EL (cell line): ENCODE measurements around the gene C1orf167.
"Not testable (repeated sequence)": the region's sequence is repeated elsewhere in the genome, so short reads cannot be mapped to it uniquely, and the experiment has no call there.

ENCODE experiments used
- DNase-seq: peaks from one replicate; pipeline ENCODE4 v3.0.0-alpha.2; 2016

Gene C1orf167

DNA sequence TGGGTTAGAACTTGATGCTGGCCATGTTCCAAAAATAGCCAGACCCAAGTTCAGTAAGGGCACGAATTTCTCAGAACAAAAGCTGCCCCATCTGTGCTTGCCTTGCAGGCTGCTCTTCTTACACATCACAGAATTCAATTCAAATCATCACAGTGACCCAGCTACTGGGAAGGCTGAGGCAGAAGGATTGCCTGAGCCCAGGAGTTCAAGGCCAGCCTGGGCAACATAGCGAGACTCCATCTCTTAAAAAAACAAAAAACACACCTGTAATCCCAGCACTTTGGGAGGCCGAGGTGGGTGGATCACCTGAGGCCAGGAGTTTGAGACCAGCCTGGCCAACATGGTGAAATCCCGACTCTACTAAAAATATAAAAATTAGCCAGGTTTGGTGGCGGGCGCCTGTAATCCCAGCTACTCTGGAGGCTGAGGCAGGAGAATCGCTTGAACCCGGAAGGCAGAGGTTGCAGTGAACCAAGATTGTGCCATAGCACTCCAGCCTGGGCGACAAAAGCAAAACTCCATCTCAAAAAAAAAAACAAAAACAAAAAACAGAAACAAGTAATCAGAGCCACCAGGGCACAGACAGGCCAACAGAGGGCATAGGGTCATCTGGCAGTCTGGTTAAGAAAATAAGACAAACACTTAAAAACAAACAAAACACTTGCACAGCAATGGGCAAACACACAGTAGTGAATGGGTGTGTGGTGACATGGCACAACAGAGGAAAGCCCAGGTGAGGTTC lies 42.1 kb downstream of the C1orf167 start:
- DNase-seq = not testable (repeated sequence)

DNA sequence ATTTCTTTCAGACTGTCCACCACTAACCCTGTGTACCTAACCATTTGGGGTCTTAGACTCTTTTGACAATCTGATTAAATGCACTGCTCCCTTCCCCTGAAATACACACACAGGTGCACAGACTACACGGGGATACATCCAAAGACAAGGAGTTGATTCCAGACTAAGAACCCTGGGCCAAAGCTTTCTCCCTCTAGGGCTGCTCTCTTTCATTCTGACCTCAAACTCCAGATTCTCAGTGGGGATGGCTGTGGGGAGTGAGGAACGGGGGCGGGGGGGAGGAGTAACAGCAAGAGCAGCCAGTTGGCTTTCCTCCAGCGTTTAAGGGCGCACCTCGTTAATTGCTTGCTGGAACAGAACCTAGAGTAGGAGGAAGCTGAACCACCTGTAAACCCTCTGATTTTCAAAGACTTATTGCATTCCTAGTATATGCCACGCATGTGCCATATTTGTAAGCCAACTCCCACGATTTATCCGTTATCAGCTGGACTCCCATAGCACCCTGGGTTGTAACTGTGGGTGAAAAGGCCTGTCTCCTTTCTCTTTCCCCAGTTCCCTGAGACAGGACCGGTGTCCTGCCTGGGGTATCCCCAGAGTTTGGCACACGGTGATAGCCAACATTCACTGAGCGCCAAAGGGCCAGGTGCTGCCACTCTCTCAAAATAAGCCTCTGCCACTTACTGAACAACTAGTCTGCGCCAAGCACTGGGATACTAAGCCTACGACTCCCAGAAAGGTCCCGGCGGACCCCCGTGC lies 42.9 kb downstream of the C1orf167 start:
- DNase-seq = peak; percentile 43

DNA sequence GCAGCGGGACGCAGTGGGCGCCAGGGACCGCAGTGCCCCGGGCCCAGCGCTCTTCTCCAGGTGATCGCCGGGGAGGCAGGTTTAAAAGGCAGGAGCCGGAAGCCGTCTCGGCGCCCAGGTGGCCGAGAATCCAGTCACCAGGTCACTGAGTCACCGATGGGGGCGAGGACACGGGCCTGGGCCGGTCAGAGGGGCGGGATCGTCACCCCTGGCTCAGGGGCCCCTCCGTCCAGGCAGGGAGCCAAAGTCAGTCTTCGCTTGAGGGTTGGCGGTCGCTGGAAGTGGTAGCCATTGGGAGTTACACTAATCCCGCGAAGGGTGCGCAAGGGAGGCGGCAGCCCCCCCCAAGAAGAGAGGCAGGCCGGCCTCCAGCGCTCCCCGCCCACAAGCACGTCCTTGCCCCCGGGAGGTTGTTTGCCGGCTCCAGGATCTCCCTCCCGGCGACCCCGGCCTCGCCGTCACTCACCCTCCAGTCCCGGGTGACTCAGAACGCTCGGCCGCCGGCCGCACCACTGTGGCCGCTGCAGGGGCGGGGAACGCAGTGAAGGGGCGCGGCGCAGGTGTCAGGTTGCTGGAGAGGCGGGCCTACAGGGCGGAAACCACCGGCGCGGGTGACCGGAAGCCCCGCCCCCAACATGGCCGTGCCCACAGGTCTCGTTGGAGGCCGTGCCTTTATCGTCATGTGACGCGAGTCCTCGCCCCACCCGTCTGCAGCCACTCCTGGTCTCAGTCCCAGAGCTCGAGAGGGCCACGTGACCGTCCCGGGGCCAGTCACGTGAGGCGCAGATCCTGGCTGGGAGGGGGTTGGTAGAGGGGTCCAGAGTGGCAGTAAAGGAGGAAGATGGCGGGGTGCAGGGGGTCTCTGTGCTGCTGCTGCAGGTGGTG lies 43.7 kb downstream of the C1orf167 start, which contains the start of the genes CLCN6 and MTHFR:
Gene CLCN6 (plus strand): TSS at position 770 of the 885 bp plus-strand sequence. CDS start 72 bp downstream, at position 842.
Gene MTHFR (minus strand): TSS at position 543 of the 885 bp plus-strand sequence. CDS start 2,848 bp downstream, outside the sequence.
- DNase-seq = peak; percentile 100

DNA sequence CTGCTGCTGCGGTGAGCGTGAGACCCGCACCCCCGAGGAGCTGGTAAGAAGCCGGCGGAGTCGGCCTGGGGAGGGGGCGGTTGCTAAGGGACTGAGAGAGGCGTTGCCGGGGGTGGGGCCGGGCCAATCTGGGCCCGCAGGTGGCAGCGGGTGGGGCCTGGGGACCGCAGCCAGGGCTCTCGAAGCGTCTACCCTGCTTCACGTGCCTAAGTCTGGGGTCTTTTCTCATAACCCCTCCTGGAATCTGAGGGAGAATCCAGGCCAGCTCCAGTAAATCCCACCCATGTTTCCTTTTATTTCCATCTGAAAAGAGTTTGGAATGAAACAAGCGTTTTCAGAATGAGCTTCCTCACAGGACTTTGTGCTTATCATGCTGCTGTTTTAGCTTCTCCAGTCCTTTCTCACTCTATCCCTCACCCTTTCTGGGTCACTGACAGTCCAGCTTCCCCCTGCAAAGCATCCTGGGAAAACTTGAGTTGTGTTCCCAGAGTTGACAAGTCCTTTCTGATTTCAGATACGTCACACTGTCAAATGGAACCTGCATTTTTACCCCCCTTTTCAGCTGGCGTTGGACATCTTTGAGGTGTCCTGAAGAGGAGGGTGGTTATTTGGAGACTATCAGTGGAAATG lies 44.4 kb downstream of the C1orf167 start:
- peak; percentile 34 for DNase-seq

DNA sequence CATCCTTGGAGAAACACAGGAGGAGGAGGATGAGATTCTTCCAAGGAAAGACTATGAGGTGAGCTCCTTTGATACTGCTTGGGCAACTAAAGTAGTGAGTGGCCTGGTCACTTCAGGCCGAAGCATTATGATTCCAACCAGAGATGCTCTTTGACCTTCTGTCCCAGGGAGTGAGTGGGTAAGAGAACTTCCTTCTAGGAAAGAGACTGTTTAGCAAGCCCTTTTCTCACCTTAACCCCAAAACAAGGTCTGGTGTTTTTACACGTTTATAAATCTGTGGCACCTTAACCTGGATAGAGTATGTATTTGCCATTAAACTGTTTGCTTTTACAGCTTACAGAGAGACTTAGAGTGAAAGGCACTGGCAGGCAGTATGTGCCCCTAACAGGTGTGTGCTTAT lies 45.1 kb downstream of the C1orf167 start:
- no peak for DNase-seq

DNA sequence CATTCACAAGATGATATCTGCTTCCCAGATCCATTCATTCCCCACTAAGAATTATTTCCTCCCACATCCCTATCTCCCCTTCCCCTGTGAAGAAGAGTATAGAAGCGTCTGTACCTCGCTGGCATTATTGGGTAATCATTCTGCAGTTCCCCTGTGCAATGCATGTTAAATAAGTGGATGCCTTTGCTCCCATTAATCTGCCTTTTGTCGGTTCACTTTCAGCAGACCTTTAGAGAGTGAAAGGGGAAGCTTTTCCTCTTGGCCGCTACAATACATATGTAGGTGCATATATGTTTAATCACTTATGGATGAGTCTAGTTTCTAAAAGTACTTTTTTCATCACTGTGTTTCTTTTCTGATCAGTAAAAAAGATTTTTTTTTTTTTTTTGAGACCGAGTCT lies 51.0 kb downstream of the C1orf167 start:
- no peak for DNase-seq

DNA sequence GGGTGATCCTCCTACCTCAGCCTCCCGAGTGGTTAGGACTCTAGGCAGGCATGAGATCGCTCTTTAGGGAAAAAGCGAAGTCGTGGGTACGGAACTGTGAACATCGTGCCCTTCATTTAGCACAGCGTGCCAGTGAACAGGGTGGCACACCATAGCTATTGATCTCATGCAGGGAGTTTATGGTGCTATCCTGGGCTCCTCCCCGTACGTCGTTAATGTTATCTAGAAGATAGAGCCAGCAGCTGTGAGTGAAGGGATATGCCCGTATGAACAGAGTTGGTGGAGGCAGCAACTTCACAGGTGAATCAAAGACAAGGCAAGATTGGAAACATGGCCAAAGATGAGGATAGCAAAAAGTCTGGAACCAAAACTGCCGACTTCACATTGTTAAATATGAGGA lies 55.2 kb downstream of the C1orf167 start:
- DNase-seq = no peak

DNA sequence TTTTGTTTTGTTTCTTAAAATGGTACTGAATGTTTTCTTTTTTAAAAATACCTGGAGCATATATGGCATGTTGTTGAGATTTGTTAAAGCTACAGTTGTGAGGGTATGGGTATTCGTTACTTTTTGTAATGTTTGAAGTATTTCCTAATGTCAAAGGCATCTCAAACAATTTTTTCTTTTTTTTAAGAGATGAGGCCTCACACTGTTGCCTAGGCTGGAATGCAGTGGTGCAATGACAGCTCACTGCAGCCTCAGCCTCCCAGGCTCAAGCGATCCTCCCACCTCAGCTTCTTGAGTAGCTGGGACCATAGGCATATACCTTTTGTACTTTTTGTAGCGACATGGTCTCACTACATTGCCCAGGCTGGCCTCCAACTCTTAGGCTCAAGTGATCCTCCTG lies 60.1 kb downstream of the C1orf167 start:
- peak; percentile 35 for DNase-seq

DNA sequence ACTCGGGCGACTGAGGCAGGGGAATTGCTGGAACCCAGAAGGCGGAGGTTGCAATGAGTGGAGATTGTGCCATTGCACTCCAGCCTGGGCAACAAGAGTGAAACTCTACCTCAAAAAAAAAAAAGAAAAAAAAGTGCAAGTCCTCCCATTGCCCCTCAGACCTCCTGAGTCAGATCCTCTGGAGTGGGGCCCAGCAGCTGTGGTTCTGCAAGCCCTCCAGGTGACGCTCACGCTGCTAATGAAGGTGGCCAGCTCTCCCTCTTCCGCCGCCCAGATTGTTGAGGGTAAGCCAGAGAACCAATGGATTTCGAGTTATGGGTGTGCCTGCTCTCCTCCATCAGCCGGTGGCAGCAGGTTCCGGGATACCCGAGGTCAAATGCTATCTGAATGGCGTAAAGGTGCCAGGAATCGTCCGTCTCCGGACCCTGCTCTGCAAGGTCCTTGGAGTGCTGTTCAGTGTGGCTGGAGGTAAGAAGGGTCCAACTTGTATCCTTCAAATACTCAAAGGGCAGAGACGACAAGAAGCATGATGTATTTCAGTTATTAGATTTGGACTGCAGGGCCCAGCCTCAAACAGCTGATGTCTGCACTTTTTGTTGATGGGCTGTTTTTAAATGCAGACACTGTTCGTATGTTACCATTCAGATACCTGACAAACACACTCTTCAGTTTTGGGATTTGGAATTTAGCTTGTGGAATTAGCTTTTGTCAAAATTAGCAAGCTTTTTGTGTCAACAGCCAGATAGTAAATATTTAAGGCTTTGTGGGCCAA lies 61.6 kb downstream of the C1orf167 start:
- no peak for DNase-seq

DNA sequence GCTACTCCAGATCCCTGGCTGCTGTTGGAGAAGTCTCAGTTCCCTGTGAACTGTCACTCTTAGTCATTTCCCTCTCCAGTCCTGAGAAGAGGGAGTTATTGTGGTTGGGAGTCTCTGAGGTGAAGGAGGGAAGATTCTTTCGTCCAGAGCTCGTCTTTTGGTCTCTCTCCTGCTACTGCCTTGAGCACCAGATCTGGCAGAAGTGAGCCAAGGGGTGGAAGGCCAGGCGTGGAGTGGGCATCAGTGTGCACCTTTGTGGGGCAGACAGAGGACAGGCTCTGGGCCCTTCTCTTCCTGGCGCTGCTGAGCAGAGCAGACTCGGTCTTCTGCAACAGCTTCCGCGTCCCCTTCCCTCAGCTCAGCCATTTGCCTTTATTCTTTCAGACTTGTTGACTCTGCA lies 63.1 kb downstream of the C1orf167 start:
- DNase-seq = no peak

DNA sequence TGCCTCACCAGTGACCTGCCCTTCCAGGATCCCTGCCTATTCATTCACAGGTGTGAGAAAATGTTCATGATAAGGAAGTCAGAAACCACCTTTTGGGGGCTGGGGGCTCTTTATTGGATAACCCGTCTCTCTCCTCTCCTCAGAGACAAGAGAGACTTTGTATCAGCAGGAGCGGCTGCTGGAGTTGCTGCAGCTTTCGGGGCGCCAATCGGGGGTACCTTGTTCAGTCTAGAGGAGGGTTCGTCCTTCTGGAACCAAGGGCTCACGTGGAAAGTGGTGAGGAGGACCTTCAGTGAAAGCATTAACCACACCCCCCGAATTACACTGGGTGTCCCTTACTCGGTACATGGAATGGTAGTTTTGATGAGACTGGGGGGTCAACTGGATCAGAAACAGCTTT lies 65.0 kb downstream of the C1orf167 start:
- DNase-seq = no peak

DNA sequence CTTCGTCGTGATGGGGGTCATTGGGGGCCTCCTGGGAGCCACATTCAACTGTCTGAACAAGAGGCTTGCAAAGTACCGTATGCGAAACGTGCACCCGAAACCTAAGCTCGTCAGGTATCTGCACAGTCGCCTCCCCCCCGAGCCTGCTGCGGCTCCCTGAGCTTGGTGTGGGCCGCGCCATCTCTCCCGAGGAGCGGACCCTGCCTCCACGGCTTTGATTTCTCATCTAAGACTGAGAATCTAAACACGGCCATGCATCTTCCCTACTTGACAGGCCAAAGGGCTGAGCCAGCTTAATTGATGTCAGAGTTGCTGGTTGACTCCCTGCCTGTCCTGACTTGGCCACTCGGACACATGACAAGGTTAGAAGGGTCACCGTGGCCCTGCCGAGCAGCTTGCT lies 66.5 kb downstream of the C1orf167 start:
- DNase-seq = no peak

DNA sequence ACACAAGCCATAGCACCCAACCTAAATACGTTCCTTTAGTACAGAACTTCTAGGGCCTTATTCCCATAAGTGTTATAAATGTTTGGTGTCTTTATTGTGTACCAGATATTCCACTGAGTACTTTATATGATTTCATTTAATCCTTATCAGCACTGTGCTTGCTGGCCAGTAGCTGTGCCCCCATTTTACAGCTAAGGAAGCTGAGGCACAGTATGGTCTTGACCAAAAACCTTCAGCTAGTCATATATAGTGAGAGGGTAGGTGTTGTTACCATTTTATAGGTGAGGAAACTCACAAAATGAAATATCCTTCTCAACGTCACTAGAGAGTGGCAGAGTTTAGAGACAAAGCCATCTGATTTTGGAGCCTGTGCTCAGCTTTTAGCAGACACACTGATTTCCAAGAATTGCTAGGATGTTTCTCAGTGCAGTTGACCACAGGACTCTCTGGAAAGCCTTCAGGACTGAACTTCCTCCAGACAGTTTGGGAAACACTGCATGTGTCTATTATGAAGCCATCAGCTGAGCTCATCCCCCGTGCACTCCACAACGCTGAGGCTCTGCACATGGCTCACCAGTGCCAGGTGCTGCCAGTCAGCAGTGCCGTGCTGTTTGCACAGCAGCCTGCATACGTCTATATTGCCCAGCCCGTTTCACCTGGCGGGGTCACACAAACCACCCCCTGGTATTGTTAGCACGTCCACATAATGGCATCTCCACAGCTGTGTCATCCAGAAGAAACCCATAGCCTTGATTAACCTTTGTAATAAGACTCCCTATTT lies 70.1 kb downstream of the C1orf167 start:
- no peak for DNase-seq

DNA sequence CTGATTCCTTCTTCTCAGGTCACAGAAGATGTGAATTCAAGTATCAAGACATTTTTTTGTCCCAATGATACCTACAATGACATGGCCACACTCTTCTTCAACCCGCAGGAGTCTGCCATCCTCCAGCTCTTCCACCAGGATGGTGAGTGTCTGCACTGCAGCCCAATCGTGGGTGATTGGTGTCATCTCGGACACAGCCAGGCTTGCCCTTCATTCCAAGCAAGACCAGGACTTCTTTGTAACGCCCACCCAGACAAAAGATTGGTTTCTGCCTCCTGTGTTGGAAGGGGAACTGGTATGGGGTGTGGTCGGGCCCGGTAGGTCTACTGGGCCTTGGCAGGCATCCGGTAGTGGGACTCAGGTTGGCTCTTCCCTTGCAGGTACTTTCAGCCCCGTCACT lies 71.5 kb downstream of the C1orf167 start:
- no peak for DNase-seq

DNA sequence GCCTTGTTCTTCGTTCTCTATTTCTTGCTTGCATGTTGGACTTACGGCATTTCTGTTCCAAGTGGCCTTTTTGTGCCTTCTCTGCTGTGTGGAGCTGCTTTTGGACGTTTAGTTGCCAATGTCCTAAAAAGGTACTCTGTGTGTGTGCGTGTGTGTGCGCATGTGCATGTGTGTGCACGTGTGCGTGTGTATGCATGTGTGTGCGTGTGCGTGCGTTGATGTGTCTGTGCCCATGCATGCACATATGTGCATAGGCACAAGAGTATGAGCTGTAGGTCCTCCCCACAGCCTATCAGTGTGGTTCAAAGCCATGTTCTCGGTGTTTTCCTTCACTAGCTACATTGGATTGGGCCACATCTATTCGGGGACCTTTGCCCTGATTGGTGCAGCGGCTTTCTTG lies 71.9 kb downstream of the C1orf167 start:
- DNase-seq = no peak

DNA sequence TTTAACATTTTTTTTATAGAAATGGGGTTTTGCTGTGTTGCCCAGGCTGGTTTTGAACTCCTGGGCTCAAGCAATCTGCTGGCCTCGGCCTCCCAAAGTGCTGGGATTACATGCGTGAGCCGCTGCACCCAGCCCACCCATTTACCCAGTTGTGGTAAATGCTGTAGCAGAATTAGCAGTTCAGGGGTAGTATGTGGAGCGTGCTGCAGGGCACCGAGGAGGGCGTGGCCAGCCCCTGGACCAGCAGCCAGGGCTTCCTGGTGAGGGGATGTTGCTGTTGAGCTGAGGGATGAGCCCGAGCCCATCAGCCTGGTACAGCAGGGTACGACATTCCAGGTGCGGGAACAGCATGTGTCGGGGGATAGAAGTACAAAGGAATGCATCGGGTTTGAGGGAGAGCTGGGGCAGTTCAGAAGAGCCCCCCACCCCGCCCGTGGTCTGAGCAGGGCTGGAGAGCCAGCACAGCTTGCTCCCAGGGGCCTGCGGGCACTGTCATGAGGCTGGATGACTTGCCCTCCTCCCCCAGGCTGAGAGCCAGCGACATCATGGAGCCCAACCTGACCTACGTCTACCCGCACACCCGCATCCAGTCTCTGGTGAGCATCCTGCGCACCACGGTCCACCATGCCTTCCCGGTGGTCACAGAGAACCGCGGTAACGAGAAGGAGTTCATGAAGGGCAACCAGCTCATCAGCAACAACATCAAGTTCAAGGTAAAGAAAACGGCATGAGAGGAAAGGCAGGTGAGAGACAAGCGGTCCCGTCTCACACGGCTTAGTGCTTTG lies 73.6 kb downstream of the C1orf167 start:
- DNase-seq = no peak

DNA sequence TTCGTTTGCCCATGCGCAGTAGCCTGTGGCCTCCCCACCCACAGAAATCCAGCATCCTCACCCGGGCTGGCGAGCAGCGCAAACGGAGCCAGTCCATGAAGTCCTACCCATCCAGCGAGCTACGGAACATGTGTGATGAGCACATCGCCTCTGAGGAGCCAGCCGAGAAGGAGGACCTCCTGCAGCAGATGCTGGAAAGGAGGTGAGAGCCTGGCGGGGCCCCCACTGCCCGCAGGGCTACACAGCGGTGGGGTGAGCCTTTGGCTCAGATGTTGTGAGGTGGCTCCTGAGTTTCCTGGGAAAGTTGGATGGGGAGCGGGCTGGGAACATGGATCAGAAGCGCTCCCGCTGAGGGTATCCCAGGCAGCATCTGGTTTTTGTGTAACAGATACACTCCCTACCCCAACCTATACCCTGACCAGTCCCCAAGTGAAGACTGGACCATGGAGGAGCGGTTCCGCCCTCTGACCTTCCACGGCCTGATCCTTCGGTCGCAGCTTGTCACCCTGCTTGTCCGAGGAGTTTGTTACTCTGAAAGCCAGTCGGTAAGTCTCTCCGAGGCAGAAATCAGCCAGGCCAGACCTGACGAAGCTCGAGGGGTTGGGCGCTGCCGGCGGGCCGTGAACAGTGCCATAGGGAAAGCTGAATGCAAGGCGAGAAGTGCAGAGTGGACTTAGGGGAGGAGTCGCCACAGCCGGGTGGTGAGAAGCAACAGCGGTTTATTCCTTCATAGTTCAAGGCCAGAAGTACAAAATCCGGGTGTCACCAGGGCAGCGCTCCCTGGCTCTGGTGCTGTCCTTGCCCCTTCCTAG lies 75.2 kb downstream of the C1orf167 start:
- no peak for DNase-seq

DNA sequence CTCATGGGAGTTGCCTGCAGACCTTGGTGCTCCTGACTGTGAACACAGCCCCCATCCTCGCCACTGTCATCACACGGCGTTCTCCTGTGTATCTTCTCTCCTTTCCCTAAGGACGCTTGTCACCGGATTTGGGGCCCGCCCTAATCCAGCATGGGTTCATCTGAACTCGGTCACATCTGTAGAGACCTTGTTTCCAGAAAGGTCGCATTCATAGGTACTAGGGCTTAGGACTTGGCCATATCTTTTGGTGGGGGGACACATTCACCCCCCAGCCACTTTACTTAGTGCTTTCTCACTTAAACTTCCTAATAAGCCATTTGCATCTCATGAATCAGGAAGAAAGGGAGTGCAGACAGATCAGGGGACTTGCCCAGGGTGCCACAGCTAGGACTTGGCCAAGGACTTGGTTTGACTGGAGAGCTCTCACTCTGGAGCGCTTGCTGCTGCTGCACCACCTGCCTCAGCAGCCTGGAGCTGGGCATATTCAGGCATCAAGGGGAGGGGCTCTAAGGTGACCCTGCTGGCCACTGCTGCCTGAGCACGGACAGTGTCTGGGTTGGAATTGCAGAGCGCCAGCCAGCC lies 75.9 kb downstream of the C1orf167 start:
- DNase-seq = no peak
